HUES64 (cell line): ENCODE results near the gene ESPNL.
"Not testable (repeated sequence)": the region's sequence is repeated elsewhere in the genome, so short reads cannot be mapped to it uniquely, and the experiment has no call there.

Source experiments
- H3K27ac ChIP-seq: 2 replicates; pipeline ENCODE4 v1.7.0; 2013; ENCODE audit warnings: low read depth, low read length, inconsistent platforms
- H3K27me3 ChIP-seq: 2 replicates; pipeline ENCODE4 v1.6.1; 2013; ENCODE audit warnings: mild to moderate bottlenecking, low read length; ENCODE audit not compliant: insufficient read depth
- H3K36me3 ChIP-seq: 2 replicates; pipeline ENCODE4 v1.6.1; 2013; ENCODE audit warnings: mild to moderate bottlenecking, low read length; ENCODE audit not compliant: insufficient read depth
- H3K4me1 ChIP-seq: 2 replicates; pipeline ENCODE4 v1.6.1; 2013; ENCODE audit warnings: mild to moderate bottlenecking, low read length, moderate library complexity; ENCODE audit not compliant: insufficient read depth
- H3K4me3 ChIP-seq: 2 replicates; pipeline ENCODE4 v1.5.1; 2013; ENCODE audit warnings: mild to moderate bottlenecking, low read length, moderate library complexity
- H3K9ac ChIP-seq: 2 replicates; pipeline ENCODE4 v1.6.1; 2013; ENCODE audit warnings: mild to moderate bottlenecking, low read depth, low read length
- H3K9me3 ChIP-seq: 2 replicates; pipeline ENCODE4 v1.6.1; 2013; ENCODE audit warnings: low read depth, low read length; ENCODE audit not compliant: insufficient read depth
- WGBS: fragments of 150-250, 120-280 bp; methylation state at CpG from one replicate; pipeline ENCODE4 v1.1.7; 2013; ENCODE audit warnings: missing lambda C conversion rate; 5-methylcytosine and 5-hydroxymethylcytosine counted together

The ESPNL gene

DNA sequence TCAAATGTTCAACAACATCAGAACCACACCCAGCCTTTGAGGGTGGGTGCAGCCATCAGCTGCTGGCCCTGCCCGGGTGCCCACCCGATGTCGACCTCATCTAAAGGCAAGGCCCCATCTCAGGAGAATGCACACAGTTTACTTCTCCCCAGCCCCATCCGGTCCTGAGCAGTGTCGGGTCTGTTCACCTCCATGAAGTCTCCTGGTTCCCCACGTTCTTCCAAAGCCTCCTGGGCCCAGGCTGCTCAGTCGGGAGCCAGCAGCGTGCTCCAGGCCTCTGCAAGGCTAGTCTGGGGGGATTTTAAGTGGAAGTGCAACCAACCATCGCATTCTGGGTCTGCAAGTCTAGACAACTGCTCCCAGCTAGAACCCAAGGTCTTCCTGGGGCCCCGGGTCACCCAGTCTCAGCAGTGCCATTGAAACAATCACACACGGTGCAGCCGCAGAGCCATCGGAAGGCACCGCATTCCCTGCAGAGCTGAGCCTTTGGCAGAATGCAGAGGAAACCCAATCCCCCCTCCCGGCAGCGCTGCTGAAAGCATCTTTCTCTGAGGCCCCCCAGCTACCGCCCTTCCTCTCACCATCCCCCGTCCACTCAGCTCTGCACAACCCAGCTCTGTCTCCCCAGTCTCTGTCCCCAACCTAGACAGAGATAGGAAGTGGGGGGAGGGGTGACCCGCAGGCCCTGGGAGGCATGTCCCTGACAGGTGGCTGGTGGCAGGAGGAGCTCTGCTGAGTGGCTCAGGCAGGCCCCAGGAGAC, 8.5 kb downstream of the ESPNL start:
- Histone ChIP-seq H3K27ac (no peak overlapping the region), H3K36me3 (no peaks in the 10 kb centered on the region), H3K4me3 (no peak overlapping the region), H3K9me3 (peaks cover 11% of the 10 kb centered on the region; the same call in 1 of the 2 replicates), H3K27me3 (no peaks in the 10 kb centered on the region), H3K9ac (no peak overlapping the region), H3K4me1 (peaks cover 10% of the 10 kb centered on the region; the same call in 1 of the 2 replicates)
- 45% methylated on average over 19 of the region's 19 CpGs for WGBS

DNA sequence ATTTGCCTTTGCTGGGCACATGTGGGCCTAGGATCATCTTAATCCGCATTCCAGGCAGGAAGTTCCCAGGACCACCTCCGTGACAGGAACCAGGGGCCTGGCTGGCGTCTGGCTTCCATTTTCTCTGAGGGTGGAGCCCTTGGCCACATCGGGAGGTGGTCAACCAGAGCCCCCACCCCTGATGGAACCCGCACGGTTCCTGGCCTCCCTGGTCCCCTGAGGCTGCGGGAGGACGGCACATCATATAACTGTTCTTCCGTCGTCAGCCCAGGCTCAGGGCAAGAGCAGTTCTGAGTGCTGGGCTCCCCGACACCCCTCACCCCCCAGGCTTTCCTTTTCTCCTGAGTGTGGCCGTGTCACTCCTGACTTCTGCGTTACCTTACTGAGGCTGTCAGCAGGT, 13.5 kb downstream of the ESPNL start:
- 0 out of 2 replicates have a peak, but pooled peaks cover 3% of the 10 kb centered on the region for H3K27me3 ChIP-seq
- H3K36me3 ChIP-seq = no peaks in the 10 kb centered on the region
- 92% methylated on average over 13 of the region's 13 CpGs for WGBS
- H3K27ac ChIP-seq = no peak overlapping the region
- no peak overlapping the region for H3K9ac ChIP-seq
- H3K4me3 ChIP-seq = no peak overlapping the region
- peaks cover 6% of the 10 kb centered on the region; the same call in 1 of the 2 replicates for H3K4me1 ChIP-seq
- peaks cover 11% of the 10 kb centered on the region; the same call in 1 of the 2 replicates for H3K9me3 ChIP-seq

DNA sequence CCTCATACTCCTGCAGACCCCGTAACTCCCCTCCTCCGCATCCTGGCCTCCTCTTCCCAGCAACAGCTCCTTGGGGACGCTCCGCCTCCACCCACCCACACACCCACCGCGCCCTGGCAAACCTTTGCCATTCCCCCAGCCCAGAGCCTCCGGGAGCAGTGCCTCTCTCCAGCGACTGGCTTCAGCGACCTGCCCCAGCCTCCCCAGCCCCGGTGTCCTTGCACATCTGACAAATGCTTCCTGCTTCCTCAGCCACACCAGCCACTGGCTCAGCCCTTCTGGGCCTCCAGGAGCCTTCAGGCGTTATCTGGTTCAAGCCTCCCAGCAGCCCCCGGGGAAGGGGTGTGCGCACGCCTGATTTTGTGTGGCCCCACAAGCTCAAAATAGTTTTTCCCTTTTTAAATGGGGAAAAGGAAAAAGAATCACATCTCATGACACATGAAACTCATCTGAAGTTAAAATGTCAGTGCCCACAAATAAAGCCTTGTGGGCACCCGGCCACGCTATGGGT, 14.2 kb downstream of the ESPNL start:
- WGBS = 93% methylated on average over 16 of the region's 16 CpGs
- no peak overlapping the region for H3K27ac ChIP-seq
- no peak overlapping the region for H3K4me3 ChIP-seq
- 0 out of 2 replicates have a peak, but pooled peaks cover 3% of the 10 kb centered on the region for H3K27me3 ChIP-seq
- peaks cover 11% of the 10 kb centered on the region; the same call in 1 of the 2 replicates for H3K9me3 ChIP-seq
- H3K36me3 ChIP-seq = no peaks in the 10 kb centered on the region
- H3K9ac ChIP-seq = no peak overlapping the region
- H3K4me1 ChIP-seq = no peaks in the 10 kb centered on the region

DNA sequence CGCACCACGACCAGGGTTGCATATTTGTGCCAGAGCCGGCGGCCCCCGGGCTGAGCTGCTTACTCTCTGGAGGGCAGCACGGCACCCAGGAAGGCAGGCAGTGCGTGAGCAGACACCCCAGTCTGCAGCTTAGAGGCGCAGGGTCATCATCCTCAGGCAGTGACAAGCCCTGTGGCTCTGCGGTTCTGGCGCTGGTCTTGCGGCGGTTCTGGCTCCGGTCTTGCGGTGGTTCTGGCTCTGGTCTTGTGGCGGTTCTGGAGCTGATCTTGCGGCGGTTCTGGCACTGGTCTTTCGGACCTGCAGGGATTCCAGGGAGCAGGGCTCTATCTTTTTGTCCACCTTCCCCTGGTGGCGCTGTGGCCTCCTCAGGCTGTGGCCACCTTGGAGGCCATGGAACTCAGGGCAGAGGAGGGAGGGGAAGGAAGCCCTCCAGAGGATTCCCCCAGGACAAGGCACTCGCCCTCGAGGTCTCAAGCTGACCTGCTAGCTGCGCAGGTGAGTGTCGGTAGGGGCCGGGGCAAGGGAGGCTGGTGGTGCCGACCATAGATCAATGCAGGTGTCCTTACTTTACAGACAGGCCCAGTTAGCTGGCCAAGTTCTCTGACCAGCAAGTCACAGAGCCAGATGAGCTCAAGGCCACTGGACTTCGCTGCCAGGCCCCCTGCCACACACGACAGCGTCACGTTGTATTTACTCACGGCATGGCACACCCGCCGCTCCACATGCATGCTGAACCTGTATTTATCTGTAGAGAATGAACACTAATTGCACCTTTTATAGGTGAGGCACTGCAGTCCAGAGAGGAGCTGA, 14.9 kb downstream of the ESPNL start:
- 94% methylated on average over 32 of the region's 32 CpGs for WGBS
- Histone ChIP-seq H3K27me3 (0 out of 2 replicates have a peak, but pooled peaks cover 3% of the 10 kb centered on the region), H3K4me1 (no peaks in the 10 kb centered on the region), H3K9me3 (peaks cover 11% of the 10 kb centered on the region; the same call in 1 of the 2 replicates), H3K4me3 (no peak overlapping the region), H3K27ac (no peak overlapping the region), H3K36me3 (no peaks in the 10 kb centered on the region), H3K9ac (no peak overlapping the region)

DNA sequence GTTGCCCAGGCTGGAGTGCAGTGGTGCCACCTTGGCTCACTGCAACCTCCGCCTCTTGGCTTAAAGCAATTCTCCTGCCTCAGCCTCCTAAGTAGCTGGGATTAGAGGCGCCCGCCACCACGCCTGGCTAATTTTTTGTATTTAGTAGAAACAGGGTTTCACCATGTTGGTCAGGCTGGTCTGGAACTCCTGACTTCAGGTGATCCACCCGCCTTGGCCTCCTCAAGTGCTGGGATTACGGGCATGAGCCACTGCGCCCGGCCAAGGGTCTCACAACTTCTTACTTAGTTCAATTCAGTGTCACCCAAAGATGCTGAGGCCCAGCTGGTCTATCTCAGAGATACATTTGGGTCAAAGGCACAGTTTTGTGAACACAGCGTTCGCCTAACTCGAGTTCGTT, 15.6 kb downstream of the ESPNL start:
- H3K9ac ChIP-seq, H3K4me1 ChIP-seq, H3K27ac ChIP-seq, H3K4me3 ChIP-seq, H3K27me3 ChIP-seq, H3K36me3 ChIP-seq: not testable (repeated sequence)
- H3K9me3 ChIP-seq = peaks cover 11% of the 10 kb centered on the region; the same call in 1 of the 2 replicates
- 95% methylated on average over 12 of the region's 12 CpGs for WGBS

DNA sequence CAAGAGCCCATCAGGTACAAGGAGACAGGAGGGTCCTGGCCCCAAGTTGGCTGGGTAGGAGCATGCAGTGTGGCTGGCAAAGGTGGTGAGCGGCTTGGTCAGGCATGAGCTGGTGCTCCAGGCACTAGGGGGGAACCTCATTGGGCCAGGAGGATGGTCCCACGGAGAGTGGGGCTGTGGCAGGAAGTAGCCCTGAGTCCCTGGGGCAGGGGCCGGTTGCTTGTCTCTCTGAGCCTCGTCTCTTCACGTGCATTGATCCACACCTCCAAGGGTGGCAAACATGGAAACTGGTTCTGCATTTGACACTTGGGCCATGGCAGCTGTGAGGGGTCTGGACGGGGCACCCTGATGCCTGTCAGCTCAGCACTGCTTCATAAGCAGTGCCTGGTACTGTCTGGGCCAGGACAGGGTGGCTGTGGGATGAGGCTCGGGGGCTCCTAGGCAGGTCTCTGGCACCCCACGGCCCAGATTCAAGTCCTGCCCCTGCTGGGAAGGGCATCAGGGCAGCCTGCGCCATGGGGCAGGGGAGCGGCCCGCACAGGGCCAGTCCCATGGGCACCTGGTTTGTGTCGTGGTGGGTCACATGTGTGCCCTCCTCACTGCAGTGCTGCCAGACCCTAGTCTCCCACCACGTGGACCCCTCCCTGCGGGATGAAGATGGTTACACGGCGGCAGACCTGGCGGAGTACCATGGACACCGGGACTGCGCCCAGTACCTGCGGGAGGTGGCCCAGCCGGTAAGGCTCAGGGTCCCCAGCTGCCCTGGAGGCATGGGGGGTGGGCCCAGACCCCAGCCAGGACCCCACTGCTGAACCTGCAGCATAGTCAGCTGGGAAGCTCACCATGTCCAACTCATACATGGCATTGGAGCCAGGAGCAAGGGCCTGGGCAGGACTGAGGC, 16.4 kb downstream of the ESPNL start:
- H3K4me1 ChIP-seq = no peaks in the 10 kb centered on the region

GRCh38 chr2:238117199-238118154, 17.3 kb downstream of the ESPNL start:
- no peaks in the 10 kb centered on the region for H3K4me1 ChIP-seq
- no peaks in the 10 kb centered on the region for H3K36me3 ChIP-seq
- peaks cover 5% of the 10 kb centered on the region; the same call in 1 of the 2 replicates for H3K9me3 ChIP-seq
- H3K27ac ChIP-seq = no peak overlapping the region
- H3K4me3 ChIP-seq = no peak overlapping the region
- WGBS = 84% methylated on average over 11 of the region's 11 CpGs
- 0 out of 2 replicates have a peak, but pooled peaks cover 3% of the 10 kb centered on the region for H3K27me3 ChIP-seq
- no peak overlapping the region for H3K9ac ChIP-seq

More for the DNA sequence above, 16.4 kb downstream of the ESPNL start:
- Histone ChIP-seq H3K4me3 (no peak overlapping the region), H3K27ac (no peak overlapping the region), H3K27me3 (0 out of 2 replicates have a peak, but pooled peaks cover 3% of the 10 kb centered on the region), H3K9me3 (peaks cover 11% of the 10 kb centered on the region; the same call in 1 of the 2 replicates), H3K36me3 (no peaks in the 10 kb centered on the region), H3K9ac (no peak overlapping the region)
- 94% methylated on average over 21 of the region's 21 CpGs for whole genome bisulfite sequencing

DNA sequence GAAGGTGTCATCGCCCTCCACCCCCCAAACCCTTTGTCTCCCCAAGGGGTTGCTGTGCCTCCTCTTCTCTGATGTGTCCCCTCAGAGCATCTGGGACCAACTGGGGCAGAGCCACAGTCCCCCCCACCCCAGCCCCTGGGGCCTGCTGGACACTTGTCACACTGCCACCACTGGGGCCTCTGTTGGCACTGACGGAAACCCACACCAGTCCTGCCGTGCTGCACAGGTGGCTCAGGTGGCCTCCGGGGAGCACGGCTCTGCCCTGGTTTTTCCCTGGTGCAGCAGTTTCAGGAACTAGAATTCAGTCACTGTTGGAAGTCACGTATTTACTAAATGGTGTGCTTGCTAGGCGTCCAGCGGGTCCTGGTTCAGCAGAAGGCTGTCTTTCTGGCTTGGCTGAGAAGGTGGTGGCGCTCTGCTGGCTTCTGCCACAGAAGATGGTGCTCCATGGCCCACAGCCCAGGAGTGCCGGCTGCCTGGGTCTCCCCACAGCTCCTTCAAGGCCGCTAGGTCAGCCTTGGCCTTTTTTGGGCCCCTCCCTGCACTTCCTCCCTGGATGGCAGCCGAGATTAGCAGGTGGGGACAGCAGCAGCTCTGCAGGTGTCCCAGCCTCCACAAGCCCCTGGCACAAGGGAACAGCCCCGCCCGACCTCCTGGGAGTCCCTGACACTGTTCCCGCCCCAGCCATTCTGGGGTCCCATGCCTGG, 19.8 kb downstream of the ESPNL start:
- Histone ChIP-seq H3K9me3 (no peaks in the 10 kb centered on the region), H3K4me3 (no peak overlapping the region), H3K36me3 (no peaks in the 10 kb centered on the region), H3K4me1 (no peaks in the 10 kb centered on the region), H3K27ac (no peak overlapping the region), H3K9ac (no peak overlapping the region), H3K27me3 (0 out of 2 replicates have a peak, but pooled peaks cover 3% of the 10 kb centered on the region)
- 76% methylated on average over 15 of the region's 15 CpGs for WGBS

DNA sequence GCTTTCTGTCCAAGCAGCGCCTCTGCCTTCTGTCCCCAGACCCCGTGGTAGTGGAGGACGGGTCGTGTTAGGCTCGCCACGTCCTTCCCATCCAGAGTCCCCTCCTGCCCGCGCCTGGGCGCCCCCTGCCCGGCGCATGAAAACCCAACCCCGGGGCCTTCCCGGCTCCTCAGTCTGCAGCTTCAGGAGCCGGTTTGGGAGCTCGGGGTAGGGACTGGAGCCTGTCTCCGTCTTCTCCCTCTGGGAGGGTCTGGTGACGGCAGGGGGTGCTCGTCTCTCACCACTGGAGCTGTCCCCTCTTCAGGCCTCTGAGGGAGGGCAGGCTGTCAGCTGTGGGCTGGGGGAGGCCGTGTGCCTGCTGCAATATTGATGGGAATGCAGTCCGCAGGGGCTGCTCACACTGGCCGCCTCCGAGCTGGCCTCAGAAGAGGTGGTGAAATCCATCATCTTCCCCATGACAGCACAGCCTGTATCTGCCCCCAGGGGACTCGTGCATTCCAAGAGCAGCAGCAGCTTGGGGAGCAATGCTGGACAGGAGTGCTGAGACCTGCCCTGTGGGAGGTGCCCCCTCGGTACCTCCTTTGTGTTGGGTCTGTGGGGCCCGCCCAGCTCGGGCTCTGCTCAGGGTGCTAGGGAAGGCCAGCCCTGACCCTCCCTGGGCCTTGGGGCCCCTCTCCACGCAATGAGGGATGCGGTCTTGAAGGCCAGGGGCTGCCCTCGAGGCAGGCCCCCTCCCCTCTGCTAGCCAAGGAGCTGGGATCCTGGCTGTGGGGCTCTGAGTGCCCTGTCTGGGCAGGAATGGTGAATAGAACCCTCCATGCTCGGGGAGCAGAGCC, 20.5 kb downstream of the ESPNL start:
- H3K27ac ChIP-seq = no peak overlapping the region
- H3K4me1 ChIP-seq = no peaks in the 10 kb centered on the region
- 50% methylated on average over 30 of the region's 30 CpGs for WGBS
- H3K36me3 ChIP-seq = no peaks in the 10 kb centered on the region
- H3K27me3 ChIP-seq = 0 out of 2 replicates have a peak, but pooled peaks cover 3% of the 10 kb centered on the region
- H3K9me3 ChIP-seq = no peaks in the 10 kb centered on the region
- no peak overlapping the region for H3K9ac ChIP-seq
- H3K4me3 ChIP-seq = no peak overlapping the region
